ENCODE measurements around the gene AMD1.
"Not testable (repeated sequence)": the region's sequence is repeated elsewhere in the genome, so short reads cannot be mapped to it uniquely, and the experiment has no call there.

AMD1 gene

GRCh38 chr6:110873981-110874879 is at the start of gene AMD1:
Gene AMD1 (plus strand): TSS chr6:110874785. CDS start chr6:110875106, 321 bp downstream.
- DNase-seq, result peak; percentile 85

- DNase-seq, result no peak
These were observed 48.1 kb upstream of the AMD1 start for GRCh38 chr6:110826236-110827129.

GRCh38 chr6:110828396-110828795 is 46.2 kb upstream of the AMD1 start:
- no peak for DNase-seq

GRCh38 chr6:110831405-110831804 is 43.2 kb upstream of the AMD1 start:
- DNase-seq, result no peak

- DNase-seq, result no peak
These were observed 40.8 kb upstream of the AMD1 start for GRCh38 chr6:110833831-110834230.

GRCh38 chr6:110835751-110836150 is 38.8 kb upstream of the AMD1 start:
- not testable (repeated sequence) for DNase-seq

- no peak for DNase-seq
These were observed 33.3 kb upstream of the AMD1 start for GRCh38 chr6:110841266-110841665.

GRCh38 chr6:110849781-110850180 is 24.8 kb upstream of the AMD1 start:
- DNase-seq, result no peak

GRCh38 chr6:110852773-110853172 is 21.8 kb upstream of the AMD1 start:
- DNase-seq, result no peak

- no peak for DNase-seq
These were observed 20.7 kb upstream of the AMD1 start for GRCh38 chr6:110853754-110854477.

GRCh38 chr6:110856296-110856695 is 18.3 kb upstream of the AMD1 start:
- DNase-seq, result no peak

GRCh38 chr6:110858016-110858415 is 16.6 kb upstream of the AMD1 start:
- no peak for DNase-seq

GRCh38 chr6:110858562-110859214 is 15.9 kb upstream of the AMD1 start:
- DNase-seq, result no peak

GRCh38 chr6:110859335-110859792 is 15.2 kb upstream of the AMD1 start:
- no peak for DNase-seq

GRCh38 chr6:110864824-110865223 is 9.8 kb upstream of the AMD1 start:
- no peak for DNase-seq

- no peak for DNase-seq
These were observed 429 bp downstream of the AMD1 start for GRCh38 chr6:110874880-110875547.

- DNase-seq, result no peak
These were observed 1.1 kb downstream of the AMD1 start for GRCh38 chr6:110875548-110876169.

- DNase-seq, result peak; percentile 57
These were observed 1.7 kb downstream of the AMD1 start for GRCh38 chr6:110876170-110876773.

GRCh38 chr6:110876806-110877564 is 2.4 kb downstream of the AMD1 start:
- DNase-seq, result no peak

- DNase-seq, result no peak
These were observed 3.0 kb downstream of the AMD1 start for GRCh38 chr6:110877569-110877968.

Measured in 8988T (cell line).